ENCODE data around the gene THUMPD3. TPM values are rescaled to one million over a fixed set of nuclear protein-coding genes. Genes with fewer than 3 reads are reported as not detected.

Gene THUMPD3
- total RNA-seq, 2 experiments from 2014 or later: 45.8 to 55.1 TPM

GRCh38 chr3:9433627-9434521 lies 71.0 kb downstream of the THUMPD3 start:
- Mint-ChIP-seq H3K27me3 (ENCODE audit: low read depth) (no peaks in the 10 kb centered on the region), H3K4me3 (no peak overlapping the region), H3K9me3 (ENCODE audit: insufficient read depth) (no peaks in the 10 kb centered on the region), H3K27ac (no peak overlapping the region), H3K4me1 (ENCODE audit: low read depth) (no peaks in the 10 kb centered on the region), H3K36me3 (ENCODE audit: low read depth) (peaks cover 66% of the 10 kb centered on the region)
- no peak for DNase-seq
- no peak for ATAC-seq
- ChIA-PET CTCF (no interaction called here), POLR2A (interaction anchor here (0.8 kb wide), 1 partner anchor 37 kb away, joined by 3 read pairs; the partner anchor contains the start of gene SETD5)

GRCh38 chr3:9435316-9435715 lies 72.5 kb downstream of the THUMPD3 start:
- no peak for DNase-seq
- H3K9me3 Mint-ChIP-seq (ENCODE audit: insufficient read depth): no peaks in the 10 kb centered on the region
- no peak overlapping the region for H3K4me3 Mint-ChIP-seq
- H3K27me3 Mint-ChIP-seq (ENCODE audit: low read depth): no peaks in the 10 kb centered on the region
- H3K27ac Mint-ChIP-seq: no peak overlapping the region
- H3K4me1 Mint-ChIP-seq (ENCODE audit: low read depth): no peaks in the 10 kb centered on the region
- CTCF ChIA-PET: interaction anchor here (1.2 to 2.1 kb wide), 4 partner anchors 31 to 292 kb away, joined by 3 to 8 read pairs (median 4); no protein-coding TSS in a partner anchor
- no peak for ATAC-seq
- POLR2A ChIA-PET: no interaction called here
- peaks cover 65% of the 10 kb centered on the region for H3K36me3 Mint-ChIP-seq (ENCODE audit: low read depth)

Other genes with a start within 250 kb of the THUMPD3 start
- gene SRGAP3, start 113.4 kb upstream of the THUMPD3 start, total RNA-seq: 1 to 10 TPM; 5.3 to 5.9 TPM
- 100 to 1,000 TPM; 122 to 126 TPM for gene SETD5, start 34.6 kb downstream of the THUMPD3 start, total RNA-seq
- not detected for gene LHFPL4, start 190.8 kb downstream of the THUMPD3 start, total RNA-seq

All from activated CD8-positive, alpha-beta T cell treated with anti-CD3 and anti-CD28 coated beads, Interleukin-2, amount 10 ng/mL, durations not matched to agents 7 days and 5 days (primary cell).